Sigmoid colon (tissue), 7 donors: Measurements from ENCODE around the gene OMP. TPM values are rescaled to one million over a fixed set of nuclear protein-coding genes. Genes with fewer than 3 reads are reported as not detected.

ENCODE experiments used
- DNase-seq: peaks from one replicate; pipeline ENCODE4 v3.0.0-alpha.2; 2019
- H3K27ac ChIP-seq, 4 donors: fragments of 200-600 bp; sonication (generic); one replicate each; pipeline ENCODE4 v1.5.1; 2016 to 2019; ENCODE audit warnings: mild to moderate bottlenecking in 1 of 4
- H3K27me3 ChIP-seq, 3 donors: fragments of 200-600 bp; sonication (generic); one replicate each; pipeline ENCODE4 v1.5.1; 2019; ENCODE audit warnings: mild to moderate bottlenecking in 1 of 3
- H3K36me3 ChIP-seq, 4 donors: fragments of 200-600 bp; sonication (generic); one replicate each; pipeline ENCODE4 v1.5.1; 2016 to 2019
- H3K4me1 ChIP-seq, 4 donors: fragments of 200-600 bp; sonication (generic); one replicate each; pipeline ENCODE4 v1.5.1; 2017 to 2019
- H3K4me3 ChIP-seq, 4 donors: fragments of 200-600 bp; sonication (generic); one replicate each; pipeline ENCODE4 v1.5.1; 2017 to 2019; ENCODE audit warnings: mild to moderate bottlenecking in 2 of 4, moderate library complexity in 1 of 4
- H3K9me3 ChIP-seq, 4 donors: fragments of 200-600 bp in 3 of 4; sonication (generic) in 3 of 4; one replicate each; pipeline versions ENCODE4 v1.5.1 to v1.6.1; 2013 to 2019
- EP300 ChIP-seq, 4 donors: sonication (generic); formaldehyde crosslinking; IDR thresholded peaks; one replicate each; pipeline ENCODE4 v1.6.1; 2017; ENCODE audit warnings: antibody characterized with exemption in 4 of 4
- POLR2A ChIP-seq, 2 donors: fragments of 450-650 bp; IDR thresholded peaks; one replicate each; pipeline ENCODE4 v1.6.1; 2016; ENCODE audit warnings: antibody characterized with exemption in 2 of 2, mild to moderate bottlenecking in 2 of 2, moderate library complexity in 2 of 2
- POLR2AphosphoS5 ChIP-seq, 4 donors: sonication (generic); formaldehyde crosslinking; IDR thresholded peaks; one replicate each; pipeline ENCODE4 v1.6.1; 2017; ENCODE audit warnings: antibody characterized with exemption in 4 of 4
- WGBS, 2 donors: extraction: QIAGEN DNeasy Blood & Tissue Kit; methylation state at CpG; one replicate each; pipeline ENCODE4 v1.1.7; 2013; 5-methylcytosine and 5-hydroxymethylcytosine counted together
- intact Hi-C: fragments of 100-400 bp; cut with DNase I; formaldehyde crosslinking; loops from one replicate; pipeline ENCODE4 v1.15.1; 2023
- polyA plus RNA-seq, 3 donors: library from polyadenylated mRNA; stranded (reverse); fragments of 200-250 nt; gene quantifications; one replicate each; pipeline ENCODE4 v1.2.3, GENCODE V29; 2013
- total RNA-seq, 4 donors: library from RNA; depleted of rRNA; stranded (reverse); fragments of >200 nt; gene quantifications; one replicate each; pipeline ENCODE4 v1.1.0, GENCODE V29; 2016
- TF ChIP-seq, protein P1 (sequence below), 4 experiments: fragments of 450-650 bp in 3 of 4; fragments of 200-600 bp in 1 of 4; IDR thresholded peaks; one replicate each; pipeline ENCODE4 v1.5.1; 2016 to 2019; ENCODE audit warnings: antibody characterized with exemption in 4 of 4, mild to moderate bottlenecking in 3 of 4, moderate library complexity in 2 of 4
- donor health status: healthy with polysubstance abuse.
- donor health status: Bipolar disorder and iron deficiency.
- donor health status: healthy.

OMP gene
- total and polyA plus RNA-seq, 7 donors = 1.4 to 4.5 TPM; not detected in 5

DNA sequence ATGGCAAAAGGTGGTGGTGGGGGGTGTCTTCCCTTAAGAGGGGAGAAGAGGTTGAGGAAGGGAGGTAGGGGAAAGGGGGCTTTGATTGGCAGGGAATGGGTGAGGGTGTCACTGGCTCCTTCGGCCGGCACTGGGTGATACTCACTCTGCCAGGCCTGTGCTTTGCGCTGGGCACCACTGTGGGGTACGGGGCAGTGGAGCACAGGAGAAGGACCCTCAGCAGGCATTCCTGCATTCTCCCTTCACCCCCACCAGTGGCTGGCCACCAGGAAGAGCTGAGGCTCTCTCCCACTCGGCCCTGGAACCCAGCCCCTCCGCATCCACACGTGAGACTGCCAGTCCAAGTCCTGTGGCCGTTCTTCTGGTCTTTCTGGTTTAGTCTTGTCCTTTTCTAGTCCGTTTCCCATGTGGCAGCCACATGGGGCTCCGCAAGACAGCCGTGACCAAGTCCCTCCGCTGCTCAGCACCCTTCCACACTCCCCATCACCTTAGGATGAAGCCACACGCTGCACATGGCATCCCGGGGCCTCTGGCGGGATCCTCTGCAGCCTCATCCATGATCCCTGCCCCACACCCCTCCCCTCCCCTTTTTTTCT lies 27.9 kb upstream of the OMP start:
- TF ChIP-seq POLR2AphosphoS5 (IDR thresholded peaks at IDR 0.05) = no peak
- TF ChIP-seq POLR2A (IDR thresholded peaks at IDR 0.05) = no peak
- TF ChIP-seq EP300 (IDR thresholded peaks at IDR 0.05) = no peak
- TF ChIP-seq, protein P1, sequence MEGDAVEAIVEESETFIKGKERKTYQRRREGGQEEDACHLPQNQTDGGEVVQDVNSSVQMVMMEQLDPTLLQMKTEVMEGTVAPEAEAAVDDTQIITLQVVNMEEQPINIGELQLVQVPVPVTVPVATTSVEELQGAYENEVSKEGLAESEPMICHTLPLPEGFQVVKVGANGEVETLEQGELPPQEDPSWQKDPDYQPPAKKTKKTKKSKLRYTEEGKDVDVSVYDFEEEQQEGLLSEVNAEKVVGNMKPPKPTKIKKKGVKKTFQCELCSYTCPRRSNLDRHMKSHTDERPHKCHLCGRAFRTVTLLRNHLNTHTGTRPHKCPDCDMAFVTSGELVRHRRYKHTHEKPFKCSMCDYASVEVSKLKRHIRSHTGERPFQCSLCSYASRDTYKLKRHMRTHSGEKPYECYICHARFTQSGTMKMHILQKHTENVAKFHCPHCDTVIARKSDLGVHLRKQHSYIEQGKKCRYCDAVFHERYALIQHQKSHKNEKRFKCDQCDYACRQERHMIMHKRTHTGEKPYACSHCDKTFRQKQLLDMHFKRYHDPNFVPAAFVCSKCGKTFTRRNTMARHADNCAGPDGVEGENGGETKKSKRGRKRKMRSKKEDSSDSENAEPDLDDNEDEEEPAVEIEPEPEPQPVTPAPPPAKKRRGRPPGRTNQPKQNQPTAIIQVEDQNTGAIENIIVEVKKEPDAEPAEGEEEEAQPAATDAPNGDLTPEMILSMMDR (IDR thresholded peaks at IDR 0.05) = no peak
- Histone ChIP-seq H3K27ac (peak overlapping the region; percentile 77 to 92 (median 86)), H3K4me1 (peaks cover 2 to 42% (median 31%) of the 10 kb centered on the region in 4 donors), H3K36me3 (no peaks in the 10 kb centered on the region), H3K4me3 (no peak overlapping the region), H3K9me3 (no peaks in the 10 kb centered on the region), H3K27me3 (no peaks in the 10 kb centered on the region)
- intact Hi-C loops = no loop called here
- peak; percentile 56 for DNase-seq
- 39 to 76% methylated on average over 14 to 15 of the region's 15 CpGs for WGBS, 2 donors

DNA sequence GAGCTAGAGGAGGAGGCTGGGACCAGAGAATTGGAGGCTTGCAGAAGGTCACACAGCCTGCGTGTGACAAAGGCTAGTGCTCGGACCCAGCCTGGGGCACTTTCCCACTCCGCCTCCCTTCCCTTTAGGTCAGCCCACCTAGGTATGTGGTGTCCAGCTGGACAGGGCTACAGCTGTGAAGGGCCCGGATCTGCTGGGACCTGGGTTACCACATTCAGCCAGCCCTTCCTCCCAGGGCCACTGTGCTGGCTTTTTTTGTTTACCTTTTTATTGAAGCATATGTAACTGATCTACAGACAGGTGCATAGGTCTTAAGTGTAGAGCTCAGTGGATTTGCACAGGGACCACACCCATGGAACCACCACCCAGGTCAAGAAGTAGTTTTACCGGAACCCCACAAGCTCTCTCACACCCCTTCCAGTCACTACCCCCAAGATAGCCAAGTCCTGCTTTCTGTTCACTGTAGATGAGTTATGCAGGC lies 27.2 kb upstream of the OMP start:
- Histone ChIP-seq H3K27me3 (no peaks in the 10 kb centered on the region), H3K9me3 (no peaks in the 10 kb centered on the region), H3K4me1 (peaks cover 2 to 42% (median 31%) of the 10 kb centered on the region in 4 donors), H3K36me3 (no peaks in the 10 kb centered on the region), H3K27ac (peak overlapping the region in 3 of 4 donors; percentile 86 to 92 (median 86)), H3K4me3 (no peak overlapping the region)
- peak; percentile 57 for DNase-seq
- intact Hi-C loops = no loop called here
- WGBS, 2 donors = 18 to 53% methylated on average over 5 of the region's 5 CpGs
- TF ChIP-seq POLR2A (IDR thresholded peaks at IDR 0.05) = peak in 1 of 2 donors; percentile 21
- TF ChIP-seq POLR2AphosphoS5 (IDR thresholded peaks at IDR 0.05) = no peak

DNA sequence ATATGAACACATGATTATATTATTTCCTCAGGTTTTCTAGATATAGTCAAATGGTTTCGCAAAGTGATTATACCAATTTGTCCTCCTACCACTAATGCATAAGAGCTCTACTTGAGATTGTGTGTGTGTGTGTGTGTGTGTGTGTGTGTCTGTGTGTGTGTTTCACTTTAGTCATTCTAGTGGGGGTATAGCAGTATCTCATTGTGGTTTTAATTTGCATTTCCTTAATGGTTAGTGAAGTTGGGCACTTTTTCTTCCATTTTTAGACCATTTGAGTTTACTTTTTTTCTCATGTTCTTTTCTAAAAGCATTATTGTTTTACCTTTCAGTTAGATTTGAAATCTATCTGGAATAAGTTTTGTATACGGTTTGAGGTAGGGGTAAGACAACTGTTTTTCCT lies 23.0 kb upstream of the OMP start:
- no peak for DNase-seq
- Histone ChIP-seq H3K27me3 (no peaks in the 10 kb centered on the region), H3K4me1 (peaks cover 2 to 24% (median 16%) of the 10 kb centered on the region in 4 donors), H3K9me3 (no peaks in the 10 kb centered on the region), H3K4me3 (no peak overlapping the region), H3K36me3 (no peaks in the 10 kb centered on the region), H3K27ac (no peak overlapping the region)
- intact Hi-C loops = no loop called here
- WGBS, 2 donors = 95 to 98% methylated on average over 2 of the region's 2 CpGs
- no peak for TF ChIP-seq EP300 (IDR thresholded peaks at IDR 0.05)
- TF ChIP-seq, protein P1 (IDR thresholded peaks at IDR 0.05) = no peak
- TF ChIP-seq POLR2AphosphoS5 (IDR thresholded peaks at IDR 0.05) = no peak
- TF ChIP-seq POLR2A (IDR thresholded peaks at IDR 0.05) = no peak

DNA sequence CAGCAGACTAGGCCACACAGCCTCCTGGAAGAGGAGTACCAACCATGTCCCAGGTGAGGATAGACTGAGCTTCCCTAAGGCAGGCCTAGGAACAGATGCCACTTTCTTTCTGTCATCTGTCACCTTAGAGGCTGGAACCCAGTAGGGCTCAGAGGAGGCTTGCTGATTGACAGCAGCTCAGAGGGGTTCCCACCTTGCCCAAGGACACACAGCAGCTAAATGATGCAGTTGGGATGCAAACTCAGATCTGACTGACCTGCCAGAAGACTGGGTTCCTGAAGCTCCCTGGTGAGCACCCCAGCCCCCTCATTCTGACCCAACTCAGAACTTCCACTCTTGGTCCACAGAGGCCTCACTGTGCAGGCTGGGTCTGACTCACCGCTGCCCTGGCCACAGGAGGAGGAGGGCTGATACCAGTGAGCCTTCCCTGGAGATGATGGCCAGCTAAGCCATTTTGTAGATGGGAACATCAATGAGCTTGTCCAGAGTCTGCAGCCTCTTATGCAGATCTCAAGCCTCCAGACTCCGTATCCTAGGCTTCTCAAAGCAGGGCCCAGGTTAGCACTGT lies 21.9 kb upstream of the OMP start:
- Histone ChIP-seq H3K27me3 (no peaks in the 10 kb centered on the region), H3K4me3 (no peak overlapping the region), H3K9me3 (no peaks in the 10 kb centered on the region), H3K27ac (peak overlapping the region in 1 of 4 donors; percentile 2), H3K36me3 (peaks cover 0 to 9% (median 0%) of the 10 kb centered on the region in 4 donors), H3K4me1 (peaks cover 2 to 22% (median 14%) of the 10 kb centered on the region in 4 donors)
- TF ChIP-seq EP300 (IDR thresholded peaks at IDR 0.05) (no peak), POLR2A (IDR thresholded peaks at IDR 0.05) (no peak), POLR2AphosphoS5 (IDR thresholded peaks at IDR 0.05) (no peak)
- TF ChIP-seq, protein P1 (IDR thresholded peaks at IDR 0.05) = no peak
- 95 to 97% methylated on average over 2 of the region's 2 CpGs for WGBS, 2 donors
- intact Hi-C loops = no loop called here
- DNase-seq = peak; percentile 49

DNA sequence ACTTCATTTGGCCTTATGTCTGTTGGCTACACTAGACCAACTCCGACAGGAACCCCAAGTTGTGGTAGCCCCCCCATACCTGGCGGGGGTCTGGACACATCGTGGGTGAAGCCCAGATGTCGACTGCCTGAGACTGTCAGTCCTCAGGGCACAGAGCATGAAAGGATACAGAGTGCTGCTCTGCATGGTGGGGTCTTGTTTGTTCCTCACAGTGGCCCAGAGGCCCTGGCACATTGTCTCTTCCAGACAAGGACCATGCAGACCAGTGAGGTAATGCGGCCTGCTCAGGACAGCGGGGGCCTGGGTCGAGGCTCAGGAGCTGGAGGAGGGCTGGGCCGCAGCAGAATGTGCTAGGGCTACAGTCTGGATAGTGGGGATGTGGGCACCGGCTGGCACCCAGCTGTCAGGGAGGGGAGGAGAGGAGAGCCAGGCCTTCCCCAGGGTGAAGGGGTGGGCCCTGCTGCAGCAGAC lies 21.2 kb upstream of the OMP start:
- Histone ChIP-seq H3K27me3 (no peaks in the 10 kb centered on the region), H3K4me1 (peaks cover 0 to 25% (median 14%) of the 10 kb centered on the region in 4 donors), H3K27ac (no peak overlapping the region), H3K36me3 (peaks cover 0 to 14% (median 0%) of the 10 kb centered on the region in 4 donors), H3K9me3 (no peaks in the 10 kb centered on the region), H3K4me3 (no peak overlapping the region)
- DNase-seq = peak; percentile 53
- TF ChIP-seq, protein P1 (IDR thresholded peaks at IDR 0.05) = no peak
- no peak for TF ChIP-seq POLR2AphosphoS5 (IDR thresholded peaks at IDR 0.05)
- TF ChIP-seq EP300 (IDR thresholded peaks at IDR 0.05) = no peak
- no peak for TF ChIP-seq POLR2A (IDR thresholded peaks at IDR 0.05)
- intact Hi-C loops = no loop called here
- WGBS, 2 donors = 82 to 87% methylated on average over 9 of the region's 9 CpGs
